Stimulated activated CD4-positive, alpha-beta T cell treated with anti-CD3 and anti-CD28 coated beads, Interleukin-2, amount 100 ng/mL, for 24 hours (primary cell): ENCODE measurements around the gene MYO1B.

Source experiments
- DNase-seq, 2 donors: peaks; one replicate each; pipeline ENCODE4 v3.0.0-alpha.2; 2020

The MYO1B gene

DNA sequence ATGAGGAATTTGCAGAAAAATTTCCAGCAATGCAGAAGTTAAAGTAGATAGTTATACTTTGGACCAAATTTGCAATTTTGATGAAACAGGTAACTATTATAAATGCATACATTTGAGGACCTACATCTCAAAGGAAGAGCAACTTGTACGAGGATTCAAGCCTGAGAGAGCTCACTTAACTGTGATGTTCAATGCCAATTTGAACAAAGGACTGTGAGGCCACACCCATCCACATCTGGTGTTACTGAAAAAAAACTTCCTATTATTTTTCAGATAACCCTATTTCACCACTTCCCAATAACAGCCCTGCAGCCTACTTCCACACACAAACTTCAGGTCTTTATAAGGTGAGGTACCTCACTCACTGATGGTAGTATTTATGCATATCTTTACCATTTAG is 229.3 kb downstream of the MYO1B start:
- DNase-seq, result no peak
